Activated CD8-positive, alpha-beta T cell treated with anti-CD3 and anti-CD28 coated beads, Interleukin-2, amount 10 ng/mL, durations not matched to agents 7 days and 5 days (primary cell): ENCODE data around the gene OR6A2. TPM values are rescaled to one million over a fixed set of nuclear protein-coding genes. Genes with fewer than 3 reads are reported as not detected.
"Not testable (repeated sequence)": the region's sequence is repeated elsewhere in the genome, so short reads cannot be mapped to it uniquely, and the experiment has no call there.

ENCODE experiments used
- ATAC-seq: fragments of 150-1000 bp; cut with Tn5 transposase; one replicate; pipeline ENCODE4 v1.10.0; 2021; ENCODE audit warnings: moderate library complexity
- CTCF ChIA-PET: fragments of 350-600 bp; sonication (Branson Sonifier 250); formaldehyde crosslinking; loops from one replicate; lab custom pipeline; 2021; ENCODE audit warnings: antibody characterized with exemption; lab: Charles Lee
- POLR2A ChIA-PET: fragments of 350-600 bp; sonication (Branson Sonifier 250); formaldehyde crosslinking; loops from one replicate; lab custom pipeline; 2021; ENCODE audit warnings: antibody characterized with exemption; lab: Charles Lee
- DNase-seq: peaks from one replicate; pipeline ENCODE4 v3.0.0-alpha.2; 2020
- H3K27ac Mint-ChIP-seq: one replicate; pipeline ENCODE4 v1.8.0; 2021; ENCODE audit warnings: mild to moderate bottlenecking, mixed read lengths
- H3K27me3 Mint-ChIP-seq: one replicate; pipeline ENCODE4 v1.8.0; 2021; ENCODE audit warnings: low read depth, mixed read lengths
- H3K36me3 Mint-ChIP-seq: one replicate; pipeline ENCODE4 v1.8.0; 2021; ENCODE audit warnings: low read depth, mixed read lengths
- H3K4me1 Mint-ChIP-seq: one replicate; pipeline ENCODE4 v1.8.0; 2021; ENCODE audit warnings: low read depth, mixed read lengths
- H3K4me3 Mint-ChIP-seq: one replicate; pipeline ENCODE4 v1.8.0; 2021; ENCODE audit warnings: mild to moderate bottlenecking, mixed read lengths
- H3K9me3 Mint-ChIP-seq: one replicate; pipeline ENCODE4 v1.8.0; 2022; ENCODE audit warnings: mixed read lengths; ENCODE audit not compliant: insufficient read depth
- total RNA-seq, 2 experiments: library from RNA; stranded (reverse); gene quantifications; one replicate each; pipeline ENCODE4 v1.2.3, GENCODE V29; 2021

OR6A2 gene
- total RNA-seq, 2 experiments from 2014 or later, result 0.05 TPM

DNA sequence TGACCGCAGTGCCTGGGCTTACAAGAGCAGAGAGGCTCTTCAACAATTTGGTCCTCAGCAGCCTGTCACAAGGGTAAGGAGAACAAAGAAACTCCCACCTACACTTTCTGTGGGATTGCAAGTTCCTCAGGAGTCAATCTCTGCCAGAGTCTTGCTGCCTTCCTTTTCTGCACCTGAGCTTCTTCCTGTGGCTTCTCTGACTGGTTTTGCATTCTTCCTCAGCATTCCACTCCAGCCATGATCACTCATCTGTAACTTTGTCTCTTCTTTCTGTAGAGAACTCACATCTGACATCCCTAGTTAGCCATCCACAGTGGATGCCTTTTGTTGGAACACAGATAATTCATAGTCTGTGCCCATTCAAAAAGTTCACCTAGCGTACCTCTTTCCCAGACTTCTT is 14.2 kb upstream of the OR6A2 start:
- Mint-ChIP-seq H3K9me3 (no peaks in the 10 kb centered on the region), H3K4me3 (no peak overlapping the region), H3K36me3 (no peaks in the 10 kb centered on the region), H3K27ac (no peak overlapping the region), H3K4me1 (no peaks in the 10 kb centered on the region), H3K27me3 (peaks cover 14% of the 10 kb centered on the region)
- ChIA-PET CTCF (interaction anchor here (1.8 kb wide), 1 partner anchor 19 kb away, joined by 7 read pairs; no protein-coding TSS in a partner anchor), POLR2A (no interaction called here)
- ATAC-seq, result no peak
- no peak for DNase-seq

GRCh38 chr11:6812390-6813005 is 13.0 kb upstream of the OR6A2 start:
- Mint-ChIP-seq H3K27ac (no peak overlapping the region), H3K4me1 (no peaks in the 10 kb centered on the region), H3K27me3 (peaks cover 22% of the 10 kb centered on the region), H3K9me3 (no peaks in the 10 kb centered on the region), H3K36me3 (no peaks in the 10 kb centered on the region), H3K4me3 (no peak overlapping the region)
- DNase-seq (peak; percentile 47), ATAC-seq (peak; percentile 74)
- ChIA-PET POLR2A (interaction anchor here (0.6 kb wide), 1 partner anchor 406 kb away, joined by 3 read pairs; no protein-coding TSS in a partner anchor), CTCF (interaction anchor here (0.5 to 1.8 kb wide), 28 partner anchors 9 to 467 kb away, joined by 3 to 12 read pairs (median 4); partner anchors contain the start of genes OR10A2, OR2AG1 and OR2AG2)

- H3K4me1 Mint-ChIP-seq, POLR2A ChIA-PET: not testable (repeated sequence)
Measured at GRCh38 chr11:6801075-6801474, 1.6 kb upstream of the OR6A2 start.

GRCh38 chr11:6794639-6795038 is 4.8 kb downstream of the OR6A2 start:
- ChIA-PET POLR2A (no interaction called here), CTCF (interaction anchor here (1.5 kb wide), 1 partner anchor 18 kb away, joined by 7 read pairs; no protein-coding TSS in a partner anchor)
- H3K27ac Mint-ChIP-seq, result no peak overlapping the region
- H3K36me3 Mint-ChIP-seq, result no peaks in the 10 kb centered on the region
- H3K27me3 Mint-ChIP-seq, result peaks cover 6% of the 10 kb centered on the region
- H3K4me1 Mint-ChIP-seq, result no peaks in the 10 kb centered on the region
- DNase-seq (no peak), ATAC-seq (no peak)
- no peak overlapping the region for H3K4me3 Mint-ChIP-seq
- H3K9me3 Mint-ChIP-seq, result no peaks in the 10 kb centered on the region

More at GRCh38 chr11:6801075-6801474, 1.6 kb upstream of the OR6A2 start:
- H3K9me3 Mint-ChIP-seq, ATAC-seq, DNase-seq, H3K36me3 Mint-ChIP-seq, H3K4me3 Mint-ChIP-seq, H3K27ac Mint-ChIP-seq: not testable (repeated sequence)
- peaks cover 13% of the 10 kb centered on the region for H3K27me3 Mint-ChIP-seq
- CTCF ChIA-PET, result interaction anchor here (2.2 kb wide), 1 partner anchor 11 kb away, joined by 9 read pairs; no protein-coding TSS in a partner anchor

GRCh38 chr11:6790546-6790945 is 8.9 kb downstream of the OR6A2 start:
- no peaks in the 10 kb centered on the region for H3K4me1 Mint-ChIP-seq
- no peak overlapping the region for H3K27ac Mint-ChIP-seq
- ChIA-PET CTCF (no interaction called here), POLR2A (no interaction called here)
- ATAC-seq (no peak), DNase-seq (no peak)
- H3K27me3 Mint-ChIP-seq, result peaks cover 13% of the 10 kb centered on the region
- H3K4me3 Mint-ChIP-seq, result no peak overlapping the region
- H3K36me3 Mint-ChIP-seq, result no peaks in the 10 kb centered on the region
- H3K9me3 Mint-ChIP-seq, result no peaks in the 10 kb centered on the region

- H3K4me1 Mint-ChIP-seq, result no peaks in the 10 kb centered on the region
- CTCF ChIA-PET, result interaction anchor here (0.6 kb wide), 1 partner anchor 30 kb away, joined by 3 read pairs; no protein-coding TSS in a partner anchor
- H3K4me3 Mint-ChIP-seq, result no peak within 1 kb of the TSS
- no peak for DNase-seq
- POLR2A ChIA-PET, result no interaction called here
- peaks cover 18% of the 10 kb centered on the region for H3K27me3 Mint-ChIP-seq
- no peak within 1 kb of the TSS for H3K27ac Mint-ChIP-seq
- H3K9me3 Mint-ChIP-seq, result no peaks in the 10 kb centered on the region
- H3K36me3 Mint-ChIP-seq, result no peaks in the 10 kb centered on the region
- no peak for ATAC-seq
Measured at GRCh38 chr11:6782720-6783119, 16.8 kb downstream of the OR6A2 start, which contains the start of gene OR2AG1. TSS of gene OR2AG1 (plus strand) at chr11:6783020. CDS start at chr11:6785038, 2,018 bp downstream.

GRCh38 chr11:6780829-6781228 is 18.7 kb downstream of the OR6A2 start:
- H3K4me3 Mint-ChIP-seq, result no peak overlapping the region
- CTCF ChIA-PET, result interaction anchor here (1.1 to 1.7 kb wide), 2 partner anchors 26 to 32 kb away, joined by 3 to 6 read pairs; no protein-coding TSS in a partner anchor

GRCh38 chr11:6778518-6778917 is 21.0 kb downstream of the OR6A2 start:
- Mint-ChIP-seq H3K9me3 (no peaks in the 10 kb centered on the region), H3K27me3 (peaks cover 15% of the 10 kb centered on the region), H3K4me3 (no peak overlapping the region), H3K4me1 (no peaks in the 10 kb centered on the region), H3K36me3 (no peaks in the 10 kb centered on the region), H3K27ac (no peak overlapping the region)
- ChIA-PET CTCF (interaction anchor here (0.8 to 1.9 kb wide), 2 partner anchors 23 to 34 kb away, joined by 4 to 6 read pairs; no protein-coding TSS in a partner anchor), POLR2A (no interaction called here)
- DNase-seq, result no peak
- ATAC-seq, result no peak

More at GRCh38 chr11:6780829-6781228, 18.7 kb downstream of the OR6A2 start:
- peaks cover 14% of the 10 kb centered on the region for H3K27me3 Mint-ChIP-seq
- POLR2A ChIA-PET, result no interaction called here
- ATAC-seq (no peak), DNase-seq (no peak)
- no peaks in the 10 kb centered on the region for H3K36me3 Mint-ChIP-seq
- H3K9me3 Mint-ChIP-seq, result no peaks in the 10 kb centered on the region
- no peaks in the 10 kb centered on the region for H3K4me1 Mint-ChIP-seq
- no peak overlapping the region for H3K27ac Mint-ChIP-seq

DNA sequence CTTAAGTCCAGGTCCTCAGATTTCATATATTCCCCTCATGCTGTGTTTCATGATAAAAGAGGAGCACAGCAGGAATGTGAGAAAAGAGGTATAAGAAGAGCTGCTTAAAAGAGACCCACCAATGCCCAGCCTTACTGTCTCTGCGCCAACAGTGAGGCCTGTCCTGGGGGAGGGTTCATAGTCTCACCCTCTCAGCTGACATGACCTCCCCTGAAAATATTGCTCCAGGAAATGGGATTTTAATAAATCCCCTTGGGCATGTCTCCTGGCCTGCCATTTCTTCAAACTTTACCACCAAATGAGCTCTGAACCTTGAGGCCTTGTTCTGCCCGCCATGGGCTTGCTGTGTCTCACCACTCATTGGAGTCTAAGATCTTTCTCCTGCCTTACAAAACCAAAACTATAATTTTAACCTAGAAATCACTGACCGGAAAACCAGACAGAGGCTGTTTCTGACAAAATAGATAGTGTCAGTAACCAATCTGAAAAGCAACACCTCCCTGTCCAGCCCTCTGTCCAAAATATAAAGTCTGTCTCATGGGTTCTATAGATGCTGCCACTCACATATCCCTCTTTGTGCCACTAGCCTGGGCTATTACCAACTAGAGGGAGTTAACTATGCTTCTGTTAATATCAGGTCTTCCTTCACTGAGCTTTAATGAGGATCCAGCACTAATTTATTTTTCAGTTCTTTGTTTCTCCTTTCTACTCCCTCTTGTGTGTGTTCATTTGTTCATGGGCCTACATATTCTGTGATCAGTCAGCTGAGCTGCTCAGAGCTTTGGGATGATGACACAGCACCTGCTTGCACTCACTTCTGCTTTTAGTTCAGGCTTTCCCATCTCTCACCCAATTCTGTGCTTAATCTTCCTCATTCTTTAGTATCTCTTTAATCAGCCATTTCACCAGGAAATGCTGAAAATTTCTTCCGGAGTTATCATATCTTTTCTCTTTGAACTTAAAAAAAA is 27.3 kb downstream of the OR6A2 start, which contains the start of gene OR2AG2:
OR2AG2 (minus strand) TSS at position 51 of the 968 bp plus-strand sequence. CDS start 3,019 bp downstream, outside the sequence.
- peaks cover 10% of the 10 kb centered on the region for H3K27me3 Mint-ChIP-seq
- no peak within 1 kb of the TSS for H3K4me3 Mint-ChIP-seq
- no peak for ATAC-seq
- no peak within 1 kb of the TSS for H3K27ac Mint-ChIP-seq
- DNase-seq, result no peak
- no peaks in the 10 kb centered on the region for H3K36me3 Mint-ChIP-seq
- H3K9me3 Mint-ChIP-seq, result no peaks in the 10 kb centered on the region
- ChIA-PET POLR2A (no interaction called here), CTCF (interaction anchor here (1.0 to 1.5 kb wide), 6 partner anchors 16 to 581 kb away, joined by 3 to 5 read pairs (median 3); no protein-coding TSS in a partner anchor)
- no peaks in the 10 kb centered on the region for H3K4me1 Mint-ChIP-seq

- CTCF ChIA-PET, result interaction anchor here (0.6 to 16.6 kb wide), 18 partner anchors 8 to 379 kb away, joined by 3 to 563 read pairs (median 5); partner anchors contain the start of genes ILK and MRPL17
- Mint-ChIP-seq H3K4me3 (no peak overlapping the region), H3K4me1 (no peaks in the 10 kb centered on the region), H3K27ac (no peak overlapping the region), H3K9me3 (no peaks in the 10 kb centered on the region), H3K36me3 (no peaks in the 10 kb centered on the region), H3K27me3 (peaks cover 2% of the 10 kb centered on the region)
- peak; percentile 90 for ATAC-seq
- peak; percentile 76 for DNase-seq
- POLR2A ChIA-PET, result no interaction called here
Measured at GRCh38 chr11:6757373-6757967, 42.0 kb downstream of the OR6A2 start.

DNA sequence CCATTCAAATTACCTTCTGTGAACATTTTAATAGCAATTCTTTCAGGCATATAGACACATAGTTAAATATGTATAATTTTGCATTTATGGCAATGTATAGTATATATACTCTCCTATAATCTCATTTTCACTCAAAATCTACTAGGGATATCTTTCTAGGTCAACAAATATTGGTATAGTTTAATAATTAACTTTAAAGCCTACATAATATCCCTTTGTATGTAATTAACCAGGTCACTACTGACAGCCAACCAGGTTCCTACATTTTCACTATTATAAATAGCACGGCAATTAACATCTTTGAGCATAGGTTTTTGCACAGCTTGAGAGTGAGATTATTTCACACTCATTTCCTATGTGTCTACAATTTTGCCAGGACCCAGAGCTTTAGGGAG is 43.5 kb downstream of the OR6A2 start:
- no peak overlapping the region for H3K4me3 Mint-ChIP-seq
- H3K27me3 Mint-ChIP-seq, result peaks cover 2% of the 10 kb centered on the region
- DNase-seq (no peak), ATAC-seq (no peak)
- H3K4me1 Mint-ChIP-seq, result no peaks in the 10 kb centered on the region
- ChIA-PET POLR2A (interaction anchor here (1.1 kb wide), 1 partner anchor 10 kb away, joined by 3 read pairs; no protein-coding TSS in a partner anchor), CTCF (interaction anchor here (0.7 to 16.6 kb wide), 26 partner anchors 9 to 377 kb away, joined by 3 to 563 read pairs (median 6); partner anchors contain the start of genes ARFIP2, MRPL17, OR2AG2 and TAF10)
- no peak overlapping the region for H3K27ac Mint-ChIP-seq
- no peaks in the 10 kb centered on the region for H3K36me3 Mint-ChIP-seq
- no peaks in the 10 kb centered on the region for H3K9me3 Mint-ChIP-seq
